COLO668 (cell line): Measurements from ENCODE around the gene PGAM2.

Experiments
- DNase-seq: peaks from one replicate; lab custom pipeline; 2025; ENCODE audit not compliant: unreplicated experiment; lab: John Stamatoyannopoulos, UW

Gene PGAM2

GRCh38 chr7:44067064-44067951 lies 1.9 kb upstream of the PGAM2 start:
- DNase-seq, result no peak

GRCh38 chr7:44066494-44067063 lies 1.2 kb upstream of the PGAM2 start:
- no peak for DNase-seq

- DNase-seq, result no peak
These were observed 719 bp upstream of the PGAM2 start for GRCh38 chr7:44066111-44066460.

- no peak for DNase-seq
These were observed 456 bp downstream of the PGAM2 start for GRCh38 chr7:44064791-44065430.

GRCh38 chr7:44063894-44064651 lies 1.3 kb downstream of the PGAM2 start:
- DNase-seq, result no peak

- no peak for DNase-seq
These were observed 1.8 kb downstream of the PGAM2 start for GRCh38 chr7:44063547-44063893.

GRCh38 chr7:44062903-44063295 lies 2.5 kb downstream of the PGAM2 start:
- no peak for DNase-seq

GRCh38 chr7:44062180-44062902 lies 3.0 kb downstream of the PGAM2 start:
- no peak for DNase-seq

- DNase-seq, result no peak
These were observed 3.7 kb downstream of the PGAM2 start for GRCh38 chr7:44061645-44062179.

GRCh38 chr7:44060948-44061644 lies 4.3 kb downstream of the PGAM2 start:
- no peak for DNase-seq

GRCh38 chr7:44060091-44060947 lies 5.0 kb downstream of the PGAM2 start:
- DNase-seq, result no peak

GRCh38 chr7:44059219-44060090 lies 5.9 kb downstream of the PGAM2 start:
- DNase-seq, result no peak

- no peak for DNase-seq
These were observed 6.6 kb downstream of the PGAM2 start for GRCh38 chr7:44058759-44059218.

- no peak for DNase-seq
These were observed 7.3 kb downstream of the PGAM2 start for GRCh38 chr7:44057849-44058758.

- DNase-seq, result no peak
These were observed 8.1 kb downstream of the PGAM2 start for GRCh38 chr7:44057181-44057848.

GRCh38 chr7:44056681-44057080 lies 8.7 kb downstream of the PGAM2 start:
- no peak for DNase-seq
